Occipital lobe (tissue), 2 donors: ENCODE results near the gene RALGPS2. TPM values are rescaled to one million over a fixed set of nuclear protein-coding genes. Genes with fewer than 3 reads are reported as not detected.
"Not testable (repeated sequence)": the region's sequence is repeated elsewhere in the genome, so short reads cannot be mapped to it uniquely, and the experiment has no call there.

Experiments
- DNase-seq: peaks from one replicate; lab custom pipeline; 2025; lab: John Stamatoyannopoulos, UW
- total RNA-seq: library from RNA; depleted of rRNA; stranded (reverse); fragments of >200 nt; gene quantifications from one replicate; pipeline ENCODE4 v1.2.3, GENCODE V29; 2014

RALGPS2 gene
- total RNA-seq, 1 donor from 2014 or later: 91.1 TPM

DNA sequence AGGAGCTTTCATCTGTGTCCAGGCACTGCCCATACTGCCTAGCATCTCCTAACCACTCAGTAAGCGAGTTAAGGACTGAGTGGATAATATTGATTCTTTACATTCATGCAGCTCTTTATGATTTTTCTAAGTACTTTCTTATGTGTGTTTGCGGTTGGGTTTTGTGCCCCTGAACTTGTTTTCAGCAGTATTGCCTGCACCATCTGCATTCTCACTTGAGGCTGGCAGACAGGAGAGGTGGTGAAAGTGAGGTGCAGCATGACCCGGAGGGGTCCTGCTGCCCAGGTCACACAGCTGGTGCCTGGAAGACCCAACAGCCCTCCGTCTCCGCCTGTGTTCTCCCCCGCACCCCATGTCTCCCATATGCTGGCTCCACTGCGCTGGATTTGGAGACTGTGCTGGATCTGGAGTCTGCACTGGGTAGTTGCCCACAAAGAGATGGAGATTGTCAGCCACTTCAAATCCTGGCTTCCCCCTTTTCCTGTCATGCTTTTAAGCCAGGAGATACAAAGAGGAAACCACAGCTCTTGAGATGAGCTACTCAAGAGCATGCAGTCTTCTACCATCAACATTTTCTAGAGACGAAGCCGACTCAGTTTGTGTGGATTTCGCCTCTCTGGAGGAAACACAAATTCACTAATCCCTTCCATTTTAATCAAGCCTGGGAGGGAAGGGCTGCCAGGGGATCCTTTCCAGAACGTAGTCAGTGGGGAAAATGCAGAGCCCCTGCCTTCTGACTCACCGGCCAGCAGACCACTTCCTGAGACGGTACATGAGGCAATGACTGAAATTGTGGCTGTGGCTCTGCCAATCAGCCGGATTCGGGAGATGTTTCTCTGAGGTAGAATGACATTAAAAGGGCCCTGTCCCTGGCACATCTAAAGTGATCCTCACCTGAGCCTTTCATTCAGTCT, 217.5 kb downstream of the RALGPS2 start:
- DNase-seq: no peak

DNA sequence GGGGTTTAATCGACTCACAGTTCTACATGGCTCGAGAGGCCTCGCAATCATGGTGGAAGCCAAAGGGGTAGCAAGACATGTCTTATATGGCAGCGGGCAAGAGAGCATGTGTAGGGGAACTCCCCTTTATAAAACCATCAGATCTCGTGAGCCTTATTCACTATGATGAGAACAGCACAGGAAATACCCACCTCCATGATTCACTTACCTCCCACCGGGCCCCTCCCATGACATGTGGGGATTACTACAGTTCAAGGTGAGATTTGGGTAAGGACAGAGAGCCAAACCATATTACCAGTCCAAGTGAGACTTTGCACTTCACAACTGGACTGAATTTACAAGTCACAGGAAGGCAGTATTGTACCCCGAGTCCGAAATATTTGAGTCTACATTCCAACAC, 219.7 kb downstream of the RALGPS2 start:
- DNase-seq: no peak

DNA sequence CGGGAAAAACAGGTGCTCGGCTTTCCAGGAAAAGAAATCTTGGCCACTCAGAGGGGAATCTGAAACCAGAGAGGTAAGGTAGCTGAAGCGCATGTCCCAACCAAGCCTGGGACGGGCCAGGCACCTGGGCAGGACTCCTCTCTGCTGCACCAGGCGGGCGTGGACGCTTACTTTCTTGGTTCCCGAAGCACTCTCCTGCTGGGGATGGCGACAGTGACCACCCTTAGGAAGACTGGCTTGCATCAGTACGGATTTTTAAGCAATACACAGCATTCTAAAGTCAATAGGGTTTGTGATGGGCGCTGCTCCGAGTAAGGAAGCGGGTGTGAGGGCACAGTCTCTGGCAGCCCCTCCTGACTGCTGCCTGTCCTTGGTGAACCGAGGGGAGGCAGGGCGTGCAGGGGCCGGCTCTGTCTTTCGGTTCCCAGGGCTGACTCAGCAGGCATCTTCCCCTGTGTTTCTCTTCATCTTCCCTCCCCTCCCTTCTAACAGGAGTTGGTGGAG, 220.8 kb downstream of the RALGPS2 start:
- DNase-seq: no peak

DNA sequence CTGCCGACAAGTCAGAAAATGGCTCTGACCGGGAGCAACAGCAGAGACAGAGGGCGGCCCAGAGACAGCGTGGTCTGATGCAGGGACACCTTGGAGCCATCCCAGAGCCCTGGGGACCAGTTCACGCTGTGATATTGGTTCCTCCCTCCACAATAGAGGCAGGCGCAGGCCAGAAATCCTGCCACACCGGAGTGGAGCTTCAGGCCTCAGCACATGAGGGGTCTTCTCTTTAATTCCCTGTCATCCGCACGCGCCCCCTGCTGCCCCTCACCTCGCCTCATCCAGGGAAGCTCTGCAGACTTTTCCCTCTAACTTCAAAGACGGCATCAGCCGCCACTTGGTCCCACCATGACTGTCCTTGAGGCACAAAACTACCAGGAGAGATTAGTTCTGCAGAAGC, 221.4 kb downstream of the RALGPS2 start:
- DNase-seq: no peak

DNA sequence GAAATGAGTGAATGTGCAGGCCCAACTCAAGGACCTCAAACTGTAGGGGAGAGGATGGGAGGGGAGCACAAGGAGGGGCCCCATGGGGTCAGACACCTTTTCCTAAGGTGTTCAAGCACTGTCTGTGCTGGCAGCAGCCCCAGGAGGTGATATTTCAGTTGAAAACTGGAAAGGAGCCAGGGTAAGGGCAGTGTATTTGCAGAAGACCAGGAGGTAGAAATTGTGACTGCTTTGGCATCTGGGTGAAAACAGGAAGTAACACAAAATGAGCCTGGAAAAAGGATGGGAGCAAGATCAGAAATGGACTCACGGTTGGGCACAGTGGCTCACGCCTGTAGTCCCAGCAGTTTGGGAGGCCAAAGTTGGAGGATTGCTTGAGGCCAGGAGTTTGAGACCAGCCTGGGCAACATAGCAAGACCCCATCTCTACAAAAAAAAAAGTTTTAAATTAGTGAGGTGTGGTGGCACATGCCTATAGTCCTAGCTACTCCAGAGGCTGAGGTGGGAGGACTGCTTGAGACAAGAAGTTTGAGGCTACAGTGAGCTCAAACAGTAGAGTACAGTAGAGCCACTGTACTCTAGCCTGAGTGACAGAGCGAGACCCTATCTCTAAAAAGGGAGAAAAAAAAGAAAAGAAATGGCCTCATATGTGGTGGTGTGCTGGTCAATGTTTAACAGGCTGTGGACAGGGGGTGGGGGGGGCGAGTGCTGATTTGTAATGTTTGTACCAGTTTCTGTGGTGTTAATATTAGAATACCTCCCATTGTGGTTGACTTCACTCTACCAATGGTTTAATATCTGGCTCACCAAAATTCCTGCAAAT, 222.0 kb downstream of the RALGPS2 start:
- DNase-seq: no peak

DNA sequence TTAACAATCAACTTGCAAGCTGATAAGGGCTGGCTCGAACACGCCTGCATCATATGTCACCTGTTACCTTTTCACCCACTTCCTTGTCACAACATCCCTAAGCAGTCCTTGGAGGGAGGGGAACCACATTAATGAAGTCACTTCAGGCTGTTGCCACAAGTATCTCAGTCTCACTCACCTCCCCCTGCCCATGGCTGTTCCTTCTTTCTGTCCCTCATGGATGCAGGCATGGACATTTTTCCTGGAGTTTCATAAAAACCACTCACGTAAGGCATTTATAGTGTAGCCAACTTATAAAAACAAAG, 222.6 kb downstream of the RALGPS2 start:
- DNase-seq: no peak

DNA sequence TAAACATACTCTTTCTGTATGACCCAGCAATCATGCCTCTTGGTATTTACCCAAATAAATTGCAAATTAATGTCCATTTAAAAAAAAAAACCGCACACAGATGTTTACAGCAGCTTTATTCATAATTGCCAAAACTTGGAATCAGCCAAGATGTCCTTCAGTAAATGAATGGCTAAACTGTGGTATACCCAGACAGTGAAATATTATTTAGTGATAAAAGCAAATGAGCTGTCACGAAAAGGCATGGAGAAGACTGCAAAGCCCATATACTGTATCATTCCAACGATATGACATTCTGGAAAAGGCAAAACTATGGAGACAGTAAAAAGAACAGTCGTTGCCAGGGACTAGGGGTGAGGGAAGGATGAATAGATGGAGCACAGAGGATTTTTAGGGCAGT, 223.6 kb downstream of the RALGPS2 start:
- no peak for DNase-seq

DNA sequence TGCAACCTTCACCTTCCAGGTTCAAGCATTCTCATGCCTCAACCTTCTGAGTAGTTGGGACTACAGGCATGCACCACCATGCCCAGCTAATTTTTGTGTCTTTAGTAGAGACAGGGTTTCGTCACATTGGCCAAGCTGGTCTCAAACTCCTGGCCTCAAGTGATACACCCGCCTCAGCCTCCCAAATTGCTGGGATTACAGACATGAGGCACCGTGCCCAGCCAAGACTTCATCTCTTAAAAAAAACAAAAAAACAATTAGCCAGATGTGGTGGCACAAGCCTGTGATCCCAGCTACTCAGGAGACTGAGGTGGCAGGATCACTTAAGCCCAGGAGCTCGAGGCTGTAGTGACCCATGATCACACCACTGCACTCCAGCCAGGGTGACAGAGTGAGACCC, 224.8 kb downstream of the RALGPS2 start:
- DNase-seq: not testable (repeated sequence)

DNA sequence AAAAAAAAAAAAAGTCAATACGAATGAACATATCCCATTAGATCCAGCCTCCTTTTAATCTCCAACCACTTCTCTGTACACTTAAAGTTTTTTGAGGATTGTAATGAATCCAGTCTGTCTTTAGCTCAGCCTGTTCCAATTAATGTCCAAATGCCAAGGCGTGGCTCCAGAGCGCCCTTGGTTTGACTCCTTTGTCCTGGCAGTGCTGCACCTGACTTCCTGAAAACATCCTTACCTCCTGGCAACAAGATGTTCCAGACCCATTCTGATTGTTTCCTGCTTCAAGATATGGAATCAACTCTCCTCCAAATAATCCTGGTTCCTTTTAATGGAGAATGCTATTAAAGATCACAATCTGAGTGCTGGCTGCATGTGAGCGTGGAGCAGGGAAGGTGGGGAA, 226.6 kb downstream of the RALGPS2 start:
- DNase-seq: no peak

DNA sequence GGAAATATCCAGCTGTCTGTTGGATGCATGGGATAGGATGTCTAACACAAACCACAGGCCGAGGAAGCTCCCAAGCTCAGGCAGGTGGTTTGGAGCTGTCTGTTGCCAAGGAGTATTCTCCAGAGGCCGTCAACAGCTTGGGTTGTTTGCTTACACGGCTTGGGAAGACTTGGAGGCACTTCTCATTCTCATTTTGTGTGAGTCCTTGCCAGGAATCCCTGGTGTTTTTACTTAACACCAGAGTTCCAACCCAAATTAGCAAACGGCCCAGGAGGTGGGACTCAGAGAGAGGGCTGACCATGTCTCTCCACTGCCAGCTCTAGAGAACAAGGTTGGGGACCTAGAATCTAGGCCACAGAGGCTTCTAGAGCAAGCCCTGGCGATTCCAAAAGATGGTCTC, 228.0 kb downstream of the RALGPS2 start:
- DNase-seq: no peak

DNA sequence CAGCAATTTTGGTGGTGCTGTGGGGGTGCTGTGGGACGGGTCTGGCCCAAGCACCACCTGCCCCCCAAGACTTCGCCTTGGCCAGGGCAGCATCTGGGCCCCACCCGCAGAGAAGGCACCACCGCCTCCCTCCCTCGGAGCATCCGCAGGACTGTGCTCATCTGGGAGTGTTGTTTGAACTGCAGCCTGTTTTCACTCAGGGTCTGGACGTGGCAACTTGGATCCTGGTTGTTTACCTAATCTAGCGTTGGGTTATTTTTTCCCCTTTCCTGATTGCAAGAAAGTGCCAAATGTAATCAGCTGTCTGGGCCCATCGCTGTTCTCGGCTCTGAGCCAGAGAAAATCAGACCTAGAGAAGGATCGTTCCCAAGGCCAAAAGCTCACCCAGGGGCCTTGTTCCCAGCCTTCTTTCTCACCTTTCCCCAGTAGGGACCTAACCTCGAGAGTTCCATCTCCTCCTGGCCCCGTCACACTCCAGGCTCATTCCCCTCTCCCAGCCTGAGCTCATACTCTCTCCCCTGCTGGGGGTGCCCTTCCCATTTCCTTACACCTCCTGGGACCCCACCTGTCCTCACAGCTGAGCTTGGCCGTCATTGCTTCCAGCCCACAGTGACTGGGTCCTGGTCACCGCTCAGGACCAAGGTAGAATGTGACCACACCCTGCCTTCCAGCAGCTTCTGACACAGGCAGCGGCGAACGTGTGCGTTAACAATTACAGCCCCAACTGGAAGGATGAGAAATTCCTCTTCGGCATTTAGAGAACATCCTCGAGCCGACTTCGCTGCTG, 228.7 kb downstream of the RALGPS2 start:
- no peak for DNase-seq

DNA sequence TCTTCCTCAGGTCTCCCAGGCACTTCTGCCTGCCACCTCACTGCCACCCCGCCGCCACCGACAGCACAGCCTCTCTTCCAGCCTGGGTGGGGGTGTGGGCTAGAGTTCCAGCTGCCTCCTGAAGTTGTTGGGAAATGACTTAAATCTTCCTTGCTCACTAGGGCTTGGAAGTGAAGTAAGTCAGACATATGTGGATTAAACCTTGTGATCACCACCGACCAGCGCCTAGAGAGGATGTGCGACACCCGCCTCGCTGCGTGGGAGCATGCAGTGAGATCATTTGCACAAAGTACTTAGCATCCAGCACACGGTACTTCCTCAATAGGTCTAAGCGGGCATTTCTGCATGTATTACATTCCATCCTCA, 229.3 kb downstream of the RALGPS2 start:
- DNase-seq: no peak

DNA sequence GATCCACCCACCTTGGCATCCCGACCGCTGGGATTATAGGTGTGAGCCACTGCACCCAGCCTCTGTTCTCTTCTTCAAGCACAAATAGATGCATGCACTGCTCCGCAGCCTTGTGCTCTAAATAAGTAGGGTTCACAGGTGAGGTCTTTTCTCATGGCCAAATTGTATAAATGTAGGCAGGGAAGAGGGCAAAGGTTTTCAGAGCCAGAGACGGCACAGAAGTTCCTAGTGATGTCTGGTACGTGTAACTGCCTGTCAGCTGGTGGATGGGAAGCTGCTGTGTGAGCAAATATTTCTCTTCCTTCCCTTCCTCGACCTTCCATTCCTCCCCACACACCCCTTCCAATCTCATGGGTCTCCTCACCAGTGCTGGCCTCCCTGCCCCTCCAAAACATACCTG, 229.9 kb downstream of the RALGPS2 start:
- DNase-seq: no peak

DNA sequence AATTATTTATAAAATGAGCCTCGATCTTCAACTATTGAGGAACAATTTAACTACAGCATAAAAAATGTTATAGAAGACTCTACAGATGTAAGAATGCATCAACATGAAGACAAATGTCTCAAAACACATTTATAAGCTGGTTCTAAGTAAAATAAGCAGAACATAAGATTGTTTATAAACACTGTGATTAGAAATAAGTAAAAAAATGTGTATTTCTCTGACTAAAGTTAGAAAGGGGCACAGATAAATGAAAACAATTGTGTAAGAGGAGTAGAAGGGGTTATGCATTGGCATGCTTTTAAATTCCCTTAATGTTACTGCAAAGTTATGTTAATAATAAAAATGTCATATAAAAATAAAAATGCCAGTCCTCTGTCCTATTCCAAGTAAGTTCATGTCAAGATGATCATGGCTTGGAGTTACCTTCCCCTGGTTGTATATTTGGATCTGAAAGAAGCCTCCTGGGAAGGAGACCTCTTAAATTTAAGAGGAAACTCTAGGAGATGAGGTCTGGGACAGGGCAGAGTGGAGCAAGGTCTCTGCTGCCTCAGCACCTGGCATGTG, 230.4 kb downstream of the RALGPS2 start:
- no peak for DNase-seq

DNA sequence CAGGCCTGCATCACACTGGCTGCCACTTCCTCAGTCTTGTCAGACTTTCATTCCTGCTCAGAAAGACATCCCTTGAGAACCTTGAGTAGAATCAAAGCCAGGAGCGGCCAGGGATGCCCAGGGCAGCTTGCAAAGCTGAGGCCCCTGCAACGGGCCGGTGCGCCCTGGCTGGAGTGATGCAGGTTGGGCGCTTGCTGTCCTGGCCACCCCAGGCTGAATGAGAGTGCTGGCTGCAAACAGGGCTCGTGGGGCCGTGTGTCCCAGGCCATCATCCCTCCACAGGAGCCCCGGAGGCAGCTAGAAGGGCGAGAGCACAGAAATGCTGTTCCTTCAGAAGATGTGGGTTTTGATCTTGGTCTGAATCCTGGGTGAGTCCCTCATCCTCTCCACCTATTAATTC, 233.4 kb downstream of the RALGPS2 start:
- no peak for DNase-seq

DNA sequence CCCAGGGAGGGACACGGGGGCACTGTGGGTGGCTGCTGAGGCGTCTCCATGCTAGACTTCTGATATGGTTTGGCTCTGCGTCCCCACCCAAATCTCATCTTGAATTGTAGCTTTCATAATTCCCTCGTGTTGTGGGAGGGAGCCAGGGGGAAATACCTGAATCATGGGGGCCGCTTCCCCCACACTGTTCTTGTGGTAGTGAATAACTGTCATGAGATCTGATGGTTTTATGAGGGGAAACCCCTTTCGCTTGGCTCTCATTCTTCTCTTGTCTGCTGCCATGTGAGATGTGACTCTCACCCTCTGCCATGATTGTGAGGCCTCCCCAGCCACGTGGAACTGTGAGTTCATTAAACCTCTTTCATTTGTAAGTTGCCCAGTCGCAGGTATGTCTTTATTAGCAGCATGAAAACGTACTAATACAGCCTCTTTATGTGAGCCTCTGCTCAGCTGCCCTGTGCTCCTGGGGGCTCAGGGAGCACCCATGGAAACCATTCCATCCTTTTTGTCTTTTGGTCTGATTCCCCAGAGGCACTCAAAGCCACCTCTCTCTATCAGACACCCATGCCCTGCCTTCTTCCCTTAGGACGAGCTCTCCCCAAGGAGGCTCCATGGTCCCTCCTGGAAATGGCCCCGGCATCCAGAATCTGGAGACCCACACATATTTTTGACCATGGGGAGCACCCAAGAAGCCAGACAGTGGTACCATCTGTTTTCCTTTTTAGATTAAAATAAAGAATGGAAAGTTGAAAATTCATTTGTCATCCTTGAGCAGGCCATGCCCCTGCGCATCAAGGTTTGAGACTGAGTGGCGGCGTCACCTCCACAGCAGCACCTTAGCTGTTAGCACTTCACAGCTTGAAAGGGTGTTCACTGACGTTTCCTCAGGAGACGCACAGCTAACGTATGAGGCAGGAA, 234.8 kb downstream of the RALGPS2 start:
- DNase-seq: no peak

DNA sequence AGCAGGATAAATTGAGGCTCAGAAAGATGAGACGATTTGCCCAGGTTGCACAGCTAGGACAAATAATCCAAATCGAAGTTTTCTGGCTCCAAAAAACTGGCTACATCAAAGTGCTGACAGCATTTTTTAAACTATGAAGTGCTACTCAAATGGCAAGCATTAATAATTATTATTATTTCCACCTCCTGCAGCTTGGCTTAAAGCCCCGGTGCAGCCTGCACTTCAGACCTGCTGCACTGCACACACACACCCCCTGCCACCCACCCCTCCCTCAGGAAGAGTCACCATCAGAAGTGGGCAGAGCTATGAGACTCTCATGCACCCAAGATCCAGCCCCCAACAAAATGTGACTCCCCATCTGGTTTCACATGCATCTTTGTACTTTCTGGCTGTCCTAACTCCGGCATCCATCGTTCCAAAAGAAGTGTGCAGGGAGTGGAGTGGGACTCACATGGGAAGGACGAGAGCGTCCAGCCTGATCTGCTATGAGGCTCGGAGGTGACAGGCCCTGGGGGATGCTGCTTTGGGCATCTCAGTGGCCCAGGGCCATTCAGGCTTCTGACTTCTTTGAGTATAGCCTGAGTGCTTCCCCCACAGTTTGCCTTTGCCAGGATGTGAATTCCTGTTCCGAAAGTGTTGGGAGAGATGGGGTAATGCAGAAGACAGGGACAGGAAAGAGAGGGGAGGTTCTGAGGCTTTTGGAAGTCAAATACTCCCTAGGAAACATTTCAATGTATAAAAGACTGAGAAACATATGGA, 235.6 kb downstream of the RALGPS2 start:
- no peak for DNase-seq

DNA sequence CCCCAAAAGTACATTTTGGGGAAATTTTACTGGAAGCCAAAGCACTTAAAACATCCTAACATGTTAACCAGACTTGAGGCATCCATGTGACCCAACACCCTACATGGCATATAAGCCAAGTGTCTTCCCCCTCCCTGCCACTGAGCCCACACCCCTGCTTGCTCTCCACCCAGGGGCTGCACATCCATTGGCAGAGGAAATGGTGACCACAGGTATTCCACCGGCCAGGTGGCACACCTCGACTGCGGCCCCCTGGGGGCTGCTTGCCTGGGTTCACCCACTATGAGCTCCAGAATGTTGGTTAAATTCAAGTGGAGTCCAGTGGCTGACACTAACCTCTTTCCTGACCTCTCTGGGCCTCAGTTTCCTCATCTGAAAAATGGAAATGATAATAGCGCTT, 236.3 kb downstream of the RALGPS2 start:
- no peak for DNase-seq

DNA sequence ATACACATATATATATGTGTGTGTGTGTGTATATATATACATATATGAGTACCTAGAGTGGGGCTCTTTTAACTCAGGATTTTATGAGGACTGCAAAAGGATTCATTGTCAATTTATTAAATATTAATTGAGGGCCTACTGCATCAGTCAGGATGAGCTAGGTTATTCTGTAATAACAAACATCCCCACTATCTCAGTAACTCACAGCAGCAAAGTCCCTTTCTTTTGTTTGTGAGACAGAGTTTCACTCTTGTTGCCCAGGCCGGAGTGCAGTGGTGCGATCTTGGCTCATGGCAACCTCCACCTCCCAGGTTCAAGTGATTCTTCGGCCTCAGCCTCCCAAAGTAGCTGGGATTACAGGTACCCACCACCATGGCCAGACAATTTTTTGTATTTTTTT, 236.8 kb downstream of the RALGPS2 start:
- DNase-seq: no peak
